Suppressor macrophage treated with lipopolysaccharide for 4 hours (primary cell): ENCODE data around the gene SOX13.
"Not testable (repeated sequence)": the region's sequence is repeated elsewhere in the genome, so short reads cannot be mapped to it uniquely, and the experiment has no call there.

ENCODE experiments used
- DNase-seq: peaks from one replicate; pipeline ENCODE4 v3.0.0-alpha.2; 2020

SOX13 gene

GRCh38 chr1:204072931-204073836 is at the start of gene SOX13:
TSS of gene SOX13 (plus strand) at chr1:204073115. CDS start at chr1:204112916, 39,801 bp downstream.
- DNase-seq = peak; percentile 79

GRCh38 chr1:204025917-204026707 is 46.8 kb upstream of the SOX13 start:
- no peak for DNase-seq

- no peak for DNase-seq
These were observed 45.5 kb upstream of the SOX13 start for GRCh38 chr1:204027446-204027845.

GRCh38 chr1:204029016-204029415 is 43.9 kb upstream of the SOX13 start:
- DNase-seq = no peak

GRCh38 chr1:204031098-204031710 is 41.7 kb upstream of the SOX13 start:
- DNase-seq = no peak

GRCh38 chr1:204032642-204033235 is 40.2 kb upstream of the SOX13 start:
- no peak for DNase-seq

GRCh38 chr1:204033306-204033705 is 39.6 kb upstream of the SOX13 start:
- no peak for DNase-seq

- no peak for DNase-seq
These were observed 35.8 kb upstream of the SOX13 start for GRCh38 chr1:204036882-204037655.

- DNase-seq = no peak
These were observed 31.6 kb upstream of the SOX13 start for GRCh38 chr1:204041232-204041767.

- peak; percentile 26 for DNase-seq
These were observed 31.0 kb upstream of the SOX13 start for GRCh38 chr1:204041803-204042505.

- DNase-seq = peak; percentile 34
These were observed 30.4 kb upstream of the SOX13 start for GRCh38 chr1:204042516-204042915.

- no peak for DNase-seq
These were observed 29.2 kb upstream of the SOX13 start for GRCh38 chr1:204043680-204044079.

- no peak for DNase-seq
These were observed 28.5 kb upstream of the SOX13 start for GRCh38 chr1:204044448-204044847.

- DNase-seq = no peak
These were observed 27.5 kb upstream of the SOX13 start for GRCh38 chr1:204045430-204045829.

GRCh38 chr1:204046346-204046745 is 26.6 kb upstream of the SOX13 start:
- no peak for DNase-seq

- not testable (repeated sequence) for DNase-seq
These were observed 24.1 kb upstream of the SOX13 start for GRCh38 chr1:204048796-204049195.

- DNase-seq = no peak
These were observed 21.7 kb upstream of the SOX13 start for GRCh38 chr1:204051258-204051657.

- no peak for DNase-seq
These were observed 21.2 kb upstream of the SOX13 start for GRCh38 chr1:204051718-204052117.

- DNase-seq = no peak
These were observed 19.0 kb upstream of the SOX13 start for GRCh38 chr1:204053893-204054292.

GRCh38 chr1:204059970-204060369 is 12.9 kb upstream of the SOX13 start:
- DNase-seq = no peak

- no peak for DNase-seq
These were observed 10.8 kb upstream of the SOX13 start for GRCh38 chr1:204062106-204062505.
